Left lung (tissue), 10 donors: ENCODE measurements around the gene FNDC3B. TPM values are rescaled to one million over a fixed set of nuclear protein-coding genes. Genes with fewer than 3 reads are reported as not detected.
A peak's percentile ranks its signal among the peaks of the same experiment; 100 is the strongest.
"Not testable (repeated sequence)": the region's sequence is repeated elsewhere in the genome, so short reads cannot be mapped to it uniquely, and the experiment has no call there.

Experiments used
- ATAC-seq: fragments of 200-7000 bp; cut with Tn5 transposase; one replicate; pipeline ENCODE4 v1.9.1; 2020; ENCODE audit warnings: moderate library complexity
- DNase-seq, 4 donors: peaks; one replicate each; pipeline ENCODE4 v3.0.0-alpha.2; 2013 to 2020
- H3K27ac ChIP-seq, 2 donors: fragments of 200-600 bp; sonication (generic) in 1 of 2; one replicate each; pipeline versions ENCODE4 v1.5.0 to v1.8.0; 2020 to 2021
- H3K27me3 ChIP-seq, 2 donors: fragments of 200-600 bp; sonication (generic) in 1 of 2; one replicate each; pipeline versions ENCODE4 v1.5.0 to v1.8.0; 2020 to 2021
- H3K36me3 ChIP-seq, 2 donors: fragments of 200-600 bp; sonication (generic) in 1 of 2; one replicate each; pipeline versions ENCODE4 v1.5.0 to v1.8.0; 2020 to 2021
- H3K4me1 ChIP-seq, 2 donors: fragments of 200-600 bp; one replicate each; pipeline ENCODE4 v1.8.0; 2021
- H3K4me3 ChIP-seq, 2 donors: fragments of 200-600 bp; sonication (generic) in 1 of 2; one replicate each; pipeline versions ENCODE4 v1.5.0 to v1.8.0; 2020 to 2021; ENCODE audit warnings: mild to moderate bottlenecking in 1 of 2
- H3K9me3 ChIP-seq, 2 donors: fragments of 200-600 bp; sonication (generic) in 1 of 2; one replicate each; pipeline versions ENCODE4 v1.5.0 to v1.8.0; 2020 to 2021
- CTCF ChIP-seq, 2 donors: fragments of 200-600 bp; sonication (generic) in 1 of 2; IDR thresholded peaks; one replicate each; pipeline versions ENCODE4 v1.5.0 to v1.8.0; 2021; ENCODE audit warnings: antibody characterized with exemption in 2 of 2
- intact Hi-C, 2 donors: fragments of 100-400 bp; cut with DNase I; formaldehyde crosslinking; loops; one replicate each; pipeline versions ENCODE4 v1.11.2 to v1.14.2; 2022
- polyA plus RNA-seq, 6 donors: library from polyadenylated mRNA; unstranded; fragments of 120-200 nt; gene quantifications; one replicate each; pipeline ENCODE4 v1.2.1, GENCODE V29; 2013; ENCODE audit not compliant: insufficient read length in 6 of 6
- total RNA-seq, 2 donors: library from RNA; stranded (reverse); fragmentation: NEBNext Ultra II Directional; extraction: Animal tissue kit (Norgen Biotek cat#: 25700); gene quantifications; one replicate each; pipeline ENCODE4 v1.2.1, GENCODE V29; 2021
- donor health status: DM: no; HTN: yes; CAD: no.
- donor health status: DM: no; HTN: no; CAD: no.

The FNDC3B gene
- total and polyA plus RNA-seq, 8 donors = 35.2 to 185 (median 42.3) TPM

GRCh38 chr3:172236771-172237742, 197.7 kb downstream of the FNDC3B start:
- no peak for TF ChIP-seq CTCF (IDR thresholded peaks at IDR 0.05)
- Histone ChIP-seq H3K9me3 (peaks cover 0 to 2% of the 10 kb centered on the region in 2 donors), H3K4me3 (no peak overlapping the region), H3K27ac (peak overlapping the region in 1 of 2 donors; percentile 35), H3K4me1 (peaks cover 0 to 34% of the 10 kb centered on the region in 2 donors), H3K36me3 (peaks cover 0 to 7% of the 10 kb centered on the region in 2 donors), H3K27me3 (no peaks in the 10 kb centered on the region)
- ATAC-seq (no peak), DNase-seq (no peak)
- intact Hi-C loops = no loop called here

GRCh38 chr3:172238188-172238587, 198.8 kb downstream of the FNDC3B start:
- no peaks in the 10 kb centered on the region for H3K27me3 ChIP-seq
- intact Hi-C loops = no loop called here

GRCh38 chr3:172239218-172239790, 199.9 kb downstream of the FNDC3B start:
- no peak overlapping the region for H3K4me3 ChIP-seq
- no peak for ATAC-seq
- TF ChIP-seq CTCF (IDR thresholded peaks at IDR 0.05) = no peak
- H3K4me1 ChIP-seq = peaks cover 0 to 28% of the 10 kb centered on the region in 2 donors
- DNase-seq = no peak
- peak overlapping the region in 1 of 2 donors; percentile 53 for H3K27ac ChIP-seq
- peaks cover 0 to 16% of the 10 kb centered on the region in 2 donors for H3K36me3 ChIP-seq
- H3K9me3 ChIP-seq = peaks cover 0 to 13% of the 10 kb centered on the region in 2 donors
- intact Hi-C loops = no loop called here
- no peaks in the 10 kb centered on the region for H3K27me3 ChIP-seq

More at GRCh38 chr3:172238188-172238587, 198.8 kb downstream of the FNDC3B start:
- no peak overlapping the region for H3K4me3 ChIP-seq
- no peak for TF ChIP-seq CTCF (IDR thresholded peaks at IDR 0.05)
- ATAC-seq = no peak
- H3K36me3 ChIP-seq = peaks cover 0 to 13% of the 10 kb centered on the region in 2 donors
- no peak for DNase-seq
- H3K4me1 ChIP-seq = peaks cover 0 to 28% of the 10 kb centered on the region in 2 donors
- H3K27ac ChIP-seq = no peak overlapping the region
- H3K9me3 ChIP-seq = peaks cover 0 to 12% of the 10 kb centered on the region in 2 donors

GRCh38 chr3:172241405-172241804, 202.0 kb downstream of the FNDC3B start:
- H3K27ac ChIP-seq = no peak overlapping the region

GRCh38 chr3:172242471-172242870, 203.1 kb downstream of the FNDC3B start:
- H3K27me3 ChIP-seq, H3K27ac ChIP-seq, H3K4me3 ChIP-seq, intact Hi-C loops, DNase-seq, ATAC-seq: not testable (repeated sequence)
- H3K4me1 ChIP-seq = peaks cover 0 to 23% of the 10 kb centered on the region in 2 donors
- peaks cover 0 to 13% of the 10 kb centered on the region in 2 donors for H3K9me3 ChIP-seq
- H3K36me3 ChIP-seq = peaks cover 0 to 19% of the 10 kb centered on the region in 2 donors

More at GRCh38 chr3:172241405-172241804, 202.0 kb downstream of the FNDC3B start:
- DNase-seq (no peak), ATAC-seq (no peak)
- peaks cover 0 to 16% of the 10 kb centered on the region in 2 donors for H3K36me3 ChIP-seq
- H3K27me3 ChIP-seq = no peaks in the 10 kb centered on the region
- H3K9me3 ChIP-seq = peaks cover 0 to 13% of the 10 kb centered on the region in 2 donors
- no peak overlapping the region for H3K4me3 ChIP-seq
- H3K4me1 ChIP-seq = peaks cover 0 to 28% of the 10 kb centered on the region in 2 donors
- intact Hi-C loops = no loop called here
- no peak for TF ChIP-seq CTCF (IDR thresholded peaks at IDR 0.05)

- Histone ChIP-seq H3K9me3 (peaks cover 0 to 13% of the 10 kb centered on the region in 2 donors), H3K4me1 (peaks cover 0 to 21% of the 10 kb centered on the region in 2 donors), H3K27ac (peak overlapping the region in 1 of 2 donors; percentile 30), H3K36me3 (peaks cover 0 to 28% of the 10 kb centered on the region in 2 donors)
- H3K4me3 ChIP-seq, ATAC-seq, DNase-seq, intact Hi-C loops, H3K27me3 ChIP-seq: not testable (repeated sequence)
Observed at GRCh38 chr3:172243376-172243775, 204.0 kb downstream of the FNDC3B start.
